ENCODE measurements around the gene MYB.

The MYB gene

GRCh38 chr6:135165031-135165430, 16.1 kb upstream of the MYB start:
- no peak for DNase-seq

- DNase-seq: no peak
Measured at GRCh38 chr6:135166515-135166914, 14.6 kb upstream of the MYB start.

GRCh38 chr6:135167617-135168016, 13.5 kb upstream of the MYB start:
- DNase-seq: no peak

- DNase-seq: no peak
Measured at GRCh38 chr6:135168766-135169165, 12.3 kb upstream of the MYB start.

- no peak for DNase-seq
Measured at GRCh38 chr6:135170238-135170637, 10.9 kb upstream of the MYB start.

GRCh38 chr6:135170849-135171248, 10.3 kb upstream of the MYB start:
- no peak for DNase-seq

- no peak for DNase-seq
Measured at GRCh38 chr6:135173242-135173988, 7.7 kb upstream of the MYB start.

GRCh38 chr6:135173989-135174484, 7.1 kb upstream of the MYB start:
- DNase-seq: no peak

- DNase-seq: no peak
Measured at GRCh38 chr6:135176058-135176457, 5.0 kb upstream of the MYB start.

- no peak for DNase-seq
Measured at GRCh38 chr6:135176464-135176863, 4.6 kb upstream of the MYB start.

- DNase-seq: no peak
Measured at GRCh38 chr6:135179372-135179771, 1.7 kb upstream of the MYB start.

GRCh38 chr6:135179920-135180541, 1.1 kb upstream of the MYB start:
- peak; percentile 26 for DNase-seq

- peak; percentile 45 for DNase-seq
Measured at GRCh38 chr6:135181333-135182070, 394 bp downstream of the MYB start.

- peak; percentile 70 for DNase-seq
Measured at GRCh38 chr6:135182071-135183001, 1.2 kb downstream of the MYB start.

- peak; percentile 88 for DNase-seq
Measured at GRCh38 chr6:135183002-135183531, 2.0 kb downstream of the MYB start.

- peak; percentile 87 for DNase-seq
Measured at GRCh38 chr6:135183532-135184440, 2.7 kb downstream of the MYB start.

- DNase-seq: no peak
Measured at GRCh38 chr6:135185483-135185882, 4.4 kb downstream of the MYB start.

- no peak for DNase-seq
Measured at GRCh38 chr6:135186255-135186654, 5.1 kb downstream of the MYB start.

GRCh38 chr6:135187372-135187771, 6.3 kb downstream of the MYB start:
- no peak for DNase-seq

- no peak for DNase-seq
Measured at GRCh38 chr6:135188718-135189117, 7.6 kb downstream of the MYB start.

GRCh38 chr6:135189344-135189743, 8.2 kb downstream of the MYB start:
- DNase-seq: no peak

All from CD4-positive, alpha-beta T cell treated with Interleukin-17A for 4 hours (primary cell).